IMR-90 (cell line): ENCODE measurements around the gene ALOX15B. TPM values are rescaled to one million over a fixed set of nuclear protein-coding genes. Genes with fewer than 3 reads are reported as not detected.
A peak's percentile ranks its signal among the peaks of the same experiment; 100 is the strongest.

Experiments
- ATAC-seq: fragments of 200-7000 bp; cut with Tn5 transposase; 2 replicates; pipeline ENCODE4 v1.9.1; 2020; ENCODE audit warnings: low read depth, mild to moderate bottlenecking, moderate library complexity
- BruUV-seq: library from RNA; stranded (reverse); fragments of 400-500 nt; replicated peaks from 2 replicates; lab custom pipeline; 2021; lab: Mats Ljungman, UMichigan
- CTCF ChIA-PET: fragments of 300-600 bp; formaldehyde crosslinking; extraction: SDS; loops from one replicate; lab custom pipeline; 2021; ENCODE audit warnings: antibody characterized with exemption; lab: Yijun Ruan, JAX
- POLR2A ChIA-PET: fragments of 300-600 bp; sonication (Branson Sonifier 250); formaldehyde crosslinking; loops from one replicate; lab custom pipeline; 2022; ENCODE audit warnings: antibody characterized with exemption; ENCODE audit not compliant: unreplicated experiment; lab: Charles Lee
- DNase-seq: peaks from one replicate; pipeline ENCODE4 v3.0.0; 2013
- H2AFZ ChIP-seq: replicated peaks from 2 replicates; pipeline ENCODE3; 2013; ENCODE audit warnings: low read length, mild to moderate bottlenecking; ENCODE audit not compliant: poor library complexity
- H2AK5ac ChIP-seq: 2 replicates; pipeline ENCODE4 v1.6.1; 2013; ENCODE audit warnings: low read depth, low read length, inconsistent platforms
- H2AK9ac ChIP-seq: replicated peaks from 2 replicates; pipeline ENCODE3; 2013; ENCODE audit warnings: mild to moderate bottlenecking, low read depth, low read length, moderate library complexity; ENCODE audit not compliant: poor library complexity
- H2BK120ac ChIP-seq: 2 replicates; pipeline ENCODE4 v1.6.1; 2013; ENCODE audit warnings: low read depth, low read length, inconsistent platforms
- H2BK15ac ChIP-seq: 3 replicates; pipeline ENCODE4 v1.6.1; 2013; ENCODE audit warnings: low read depth, low read length, inconsistent platforms
- H2BK20ac ChIP-seq: 2 replicates; pipeline ENCODE4 v1.6.1; 2013; ENCODE audit warnings: low read depth, mild to moderate bottlenecking, inconsistent platforms, low read length, moderate library complexity
- H2BK5ac ChIP-seq: 2 replicates; pipeline ENCODE4 v1.6.1; 2013; ENCODE audit warnings: mild to moderate bottlenecking, low read depth, low read length, inconsistent platforms; ENCODE audit not compliant: poor library complexity, severe bottlenecking
- H3K14ac ChIP-seq: replicated peaks from 2 replicates; pipeline ENCODE4 v1.6.1; 2013; ENCODE audit warnings: low read depth, low read length, inconsistent platforms
- H3K18ac ChIP-seq: 2 replicates; pipeline ENCODE4 v1.6.1; 2013; ENCODE audit warnings: low read depth, low read length, control low read depth
- H3K23ac ChIP-seq: 2 replicates; pipeline ENCODE4 v1.6.1; 2013; ENCODE audit warnings: low read depth, low read length, inconsistent platforms
- H3K27ac ChIP-seq: 2 replicates; pipeline ENCODE4 v1.5.1; 2013; ENCODE audit warnings: mild to moderate bottlenecking, control low read depth, low read length; ENCODE audit not compliant: insufficient read depth
- H3K27me3 ChIP-seq: 2 replicates; pipeline ENCODE4 v1.6.1; 2013; ENCODE audit warnings: low read length; ENCODE audit not compliant: control insufficient read depth, insufficient read depth
- H3K36me3 ChIP-seq: 2 replicates; pipeline ENCODE4 v1.6.1; 2013; ENCODE audit warnings: low read length, mixed read lengths; ENCODE audit not compliant: control insufficient read depth, insufficient read depth
- H3K4ac ChIP-seq: 2 replicates; pipeline ENCODE4 v1.6.1; 2013; ENCODE audit warnings: low read depth, low read length, inconsistent platforms
- H3K4me1 ChIP-seq: 2 replicates; pipeline ENCODE4 v1.6.1; 2013; ENCODE audit warnings: low read length, mixed read lengths; ENCODE audit not compliant: control insufficient read depth, insufficient read depth
- H3K4me2 ChIP-seq: 2 replicates; pipeline ENCODE4 v1.6.1; 2013; ENCODE audit warnings: low read depth, mild to moderate bottlenecking, control low read depth, low read length, moderate library complexity
- H3K4me3 ChIP-seq: 2 replicates; pipeline ENCODE4 v1.5.1; 2013; ENCODE audit warnings: low read depth, mild to moderate bottlenecking, control low read depth, low read length, moderate library complexity; ENCODE audit not compliant: insufficient read depth
- H3K56ac ChIP-seq: 2 replicates; pipeline ENCODE4 v1.6.1; 2013; ENCODE audit warnings: low read length, inconsistent platforms; ENCODE audit not compliant: insufficient read depth; ENCODE audit errors: extremely low read depth
- H3K79me1 ChIP-seq, 2 experiments: 2 replicates each; pipeline ENCODE4 v1.6.1; 2013; ENCODE audit warnings: low read length in 2 of 2, inconsistent platforms in 1 of 2, low read depth in 1 of 2
- H3K9ac ChIP-seq: 2 replicates; pipeline ENCODE4 v1.6.1; 2013; ENCODE audit warnings: low read depth, low read length, control low read depth
- H3K9me1 ChIP-seq: 2 replicates; pipeline ENCODE4 v1.6.1; 2013; ENCODE audit warnings: low read length, inconsistent platforms; ENCODE audit not compliant: insufficient read depth
- H3K9me3 ChIP-seq: 2 replicates; pipeline ENCODE4 v1.6.1; 2013; ENCODE audit warnings: low read length; ENCODE audit not compliant: control insufficient read depth, insufficient read depth
- H4K20me1 ChIP-seq: 2 replicates; pipeline ENCODE4 v1.6.1; 2013; ENCODE audit warnings: low read length, inconsistent platforms; ENCODE audit not compliant: insufficient read depth
- H4K5ac ChIP-seq: 2 replicates; pipeline ENCODE4 v1.6.1; 2013; ENCODE audit warnings: mild to moderate bottlenecking, low read depth, low read length, control low read depth
- H4K8ac ChIP-seq, 2 experiments: 2 replicates each; pipeline ENCODE4 v1.6.1; 2013; ENCODE audit warnings: low read depth in 2 of 2, low read length in 2 of 2, control low read depth in 1 of 2, inconsistent platforms in 1 of 2
- H4K91ac ChIP-seq: 2 replicates; pipeline ENCODE4 v1.6.1; 2013; ENCODE audit warnings: low read depth, low read length, inconsistent platforms; ENCODE audit not compliant: insufficient read depth
- BHLHE40 ChIP-seq: fragments of 150-350 bp; IDR thresholded peaks from 2 replicates; pipeline ENCODE4 v1.6.1; 2016; ENCODE audit warnings: mild to moderate bottlenecking, low read depth, low read length
- MXI1 ChIP-seq: IDR thresholded peaks from 2 replicates; pipeline ENCODE4 v1.6.1; 2012; ENCODE audit warnings: low read depth, mild to moderate bottlenecking, low read length, moderate library complexity, borderline replicate concordance
- NFE2L2 ChIP-seq: fragments of 150-350 bp; IDR thresholded peaks from 2 replicates; pipeline ENCODE4 v1.6.1; 2016; ENCODE audit warnings: low read depth, mild to moderate bottlenecking, low read length
- RFX5 ChIP-seq: IDR thresholded peaks from 2 replicates; pipeline ENCODE4 v1.8.0; 2012; ENCODE audit warnings: low read depth, mild to moderate bottlenecking, low read length, moderate library complexity
- WGBS, 2 experiments: methylation state at CpG; one replicate each; pipeline versions ENCODE4 v1.1.5 to v1.1.7; 2013; ENCODE audit warnings: missing lambda C conversion rate in 2 of 2; ENCODE audit not compliant: insufficient read length in 1 of 2; ENCODE audit errors: extremely low coverage in 2 of 2; 5-methylcytosine and 5-hydroxymethylcytosine counted together
- dilution Hi-C: fragments of 300-500 bp; cut with HindIII; formaldehyde crosslinking; loops from one replicate; pipeline ENCODE4 v1.14.3; 2018; ENCODE audit warnings: low sequenced_read_pairs; ENCODE audit not compliant: unreplicated experiment
- in situ Hi-C: fragments of 300-500 bp; cut with MboI; formaldehyde crosslinking; loops from 3 replicates; pipeline ENCODE4 v1.14.3; 2019; ENCODE audit warnings: low sequenced_read_pairs, inconsistent platforms, mixed read lengths
- intact Hi-C: fragments of 100-400 bp; cut with micrococcal nuclease; formaldehyde crosslinking; loops from 2 replicates; pipeline ENCODE4 v1.10.0; 2022
- polyA plus RNA-seq, 3 experiments: library from polyadenylated mRNA; depleted of rRNA; stranded (reverse); fragments of >200 nt; gene quantifications; 2 replicates each; pipeline ENCODE4 v1.2.3, GENCODE V29; 2012; ENCODE audit warnings: low replicate concordance in 1 of 3
- total RNA-seq: library from RNA; depleted of rRNA; stranded (reverse); fragments of >200 nt; gene quantifications from 2 replicates; pipeline ENCODE4 v1.2.3, GENCODE V29; 2012
- TF ChIP-seq, protein P1 (sequence below): fragments of 150-350 bp; IDR thresholded peaks from 2 replicates; pipeline ENCODE4 v1.6.1; 2016; ENCODE audit warnings: low read depth, mild to moderate bottlenecking, low read length, moderate library complexity, borderline replicate concordance

The ALOX15B gene
- total and polyA plus RNA-seq, 2 of the 4 experiments (the other 2 are of a cell fraction) = not detected

DNA sequence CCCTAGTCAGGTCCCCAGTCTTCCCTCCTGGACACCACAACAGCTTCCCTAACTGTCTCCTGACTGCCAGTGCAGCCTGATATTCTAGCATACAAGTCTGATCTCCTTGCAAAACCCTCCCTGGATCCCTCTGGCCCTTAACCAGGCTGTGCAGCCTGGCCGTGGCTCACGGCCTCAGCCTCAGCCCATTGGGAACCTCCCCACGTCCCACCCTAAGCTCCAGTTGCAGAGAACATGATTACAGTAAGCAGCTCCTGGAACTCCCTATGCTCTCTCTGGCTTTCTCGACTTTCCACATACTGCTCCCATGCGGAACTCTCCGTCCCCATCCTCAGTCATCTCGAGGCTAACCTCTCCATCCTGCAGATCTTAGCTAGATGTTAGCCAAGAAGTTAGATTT is 35.7 kb downstream of the ALOX15B start:
- H3K27me3 ChIP-seq = peaks cover 81% of the 10 kb centered on the region
- H4K8ac ChIP-seq = no peak overlapping the region
- H4K5ac ChIP-seq = no peak overlapping the region
- no peak overlapping the region for H2BK20ac ChIP-seq
- H2BK5ac ChIP-seq = no peak overlapping the region
- dilution Hi-C loops = no loop called here
- ChIA-PET POLR2A (no interaction called here), CTCF (interaction anchor here (0.6 to 1.8 kb wide), 4 partner anchors 14 to 82 kb away, joined by 3 to 16 read pairs (median 6); partner anchors contain the start of gene ALOXE3)
- H3K9ac ChIP-seq = no peak overlapping the region
- no peak overlapping the region for H2AK9ac ChIP-seq
- H2BK120ac ChIP-seq = no peak overlapping the region
- WGBS, 2 experiments = 29% methylated on average over 1 of the region's 7 CpGs; no CpG with 5 or more reads in 1 of the 2 experiments
- H4K91ac ChIP-seq = no peak overlapping the region
- in situ Hi-C loops = loop anchor here (5.0 kb wide), 1 partner anchor 43 kb away; the partner anchor contains the start of gene ALOXE3
- intact Hi-C loops = no loop called here
- H3K27ac ChIP-seq = no peak overlapping the region
- H3K4me2 ChIP-seq = no peak overlapping the region
- peak overlapping the region; percentile 1 for H2AFZ ChIP-seq
- BruUV-seq = no TSS peak
- ATAC-seq (no peak), DNase-seq (no peak)
- H3K36me3 ChIP-seq = no peaks in the 10 kb centered on the region
- H3K4me3 ChIP-seq = no peak overlapping the region
- no peaks in the 10 kb centered on the region for H4K20me1 ChIP-seq
- no peak for TF ChIP-seq BHLHE40
- no peak for TF ChIP-seq MXI1
- TF ChIP-seq, protein P1, sequence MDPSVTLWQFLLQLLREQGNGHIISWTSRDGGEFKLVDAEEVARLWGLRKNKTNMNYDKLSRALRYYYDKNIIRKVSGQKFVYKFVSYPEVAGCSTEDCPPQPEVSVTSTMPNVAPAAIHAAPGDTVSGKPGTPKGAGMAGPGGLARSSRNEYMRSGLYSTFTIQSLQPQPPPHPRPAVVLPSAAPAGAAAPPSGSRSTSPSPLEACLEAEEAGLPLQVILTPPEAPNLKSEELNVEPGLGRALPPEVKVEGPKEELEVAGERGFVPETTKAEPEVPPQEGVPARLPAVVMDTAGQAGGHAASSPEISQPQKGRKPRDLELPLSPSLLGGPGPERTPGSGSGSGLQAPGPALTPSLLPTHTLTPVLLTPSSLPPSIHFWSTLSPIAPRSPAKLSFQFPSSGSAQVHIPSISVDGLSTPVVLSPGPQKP = no peak
- no peak for TF ChIP-seq NFE2L2
- no peak for TF ChIP-seq RFX5
- no peak overlapping the region for H3K4ac ChIP-seq
- no peak overlapping the region for H2BK15ac ChIP-seq
- no peak overlapping the region for H3K56ac ChIP-seq
- H3K4me1 ChIP-seq = 0 out of 2 replicates have a peak, but pooled peaks cover 1% of the 10 kb centered on the region
- no peaks in the 10 kb centered on the region for H3K9me3 ChIP-seq
- H3K9me1 ChIP-seq = no peaks in the 10 kb centered on the region
- no peaks in the 10 kb centered on the region for H3K79me1 ChIP-seq
- no peak overlapping the region for H3K18ac ChIP-seq
- no peak overlapping the region for H2AK5ac ChIP-seq
- H3K14ac ChIP-seq = no peak overlapping the region
- no peak overlapping the region; the same call in 1 of the 2 replicates for H3K23ac ChIP-seq
